ENCODE results near the gene ADD2. TPM values are rescaled to one million over a fixed set of nuclear protein-coding genes. Genes with fewer than 3 reads are reported as not detected.
"Not testable (repeated sequence)": the region's sequence is repeated elsewhere in the genome, so short reads cannot be mapped to it uniquely, and the experiment has no call there.

Gene ADD2
- total RNA-seq, 1 donor from 2014 or later = not detected

- Histone ChIP-seq H3K4me3 (ENCODE audit: low read depth, low read length) (no peak overlapping the region), H3K27me3 (ENCODE audit: control insufficient read depth, insufficient read depth, low read length) (no peaks in the 10 kb centered on the region), H3K36me3 (ENCODE audit: control insufficient read depth, insufficient read depth, low read length) (no peaks in the 10 kb centered on the region)
- FAIRE-seq (no peak), DNase-seq (ENCODE audit: low read depth) (no peak)
- TF ChIP-seq CTCF (IDR thresholded peaks at IDR 0.05; ENCODE audit: insufficient read depth, low read length, severe bottlenecking) = no peak
Measured at GRCh38 chr2:70799706-70800105, 31.7 kb upstream of the ADD2 start.

GRCh38 chr2:70797996-70798395 lies 30.0 kb upstream of the ADD2 start:
- not testable (repeated sequence) for H3K27me3 ChIP-seq (ENCODE audit: control insufficient read depth, insufficient read depth, low read length); FAIRE-seq; H3K4me3 ChIP-seq (ENCODE audit: low read depth, low read length); DNase-seq (ENCODE audit: low read depth); H3K36me3 ChIP-seq (ENCODE audit: control insufficient read depth, insufficient read depth, low read length)

GRCh38 chr2:70797506-70797905 lies 29.5 kb upstream of the ADD2 start:
- FAIRE-seq (no peak), DNase-seq (ENCODE audit: low read depth) (no peak)
- H3K36me3 ChIP-seq (ENCODE audit: control insufficient read depth, insufficient read depth, low read length) = no peaks in the 10 kb centered on the region
- H3K4me3 ChIP-seq (ENCODE audit: low read depth, low read length) = no peak overlapping the region
- TF ChIP-seq CTCF (IDR thresholded peaks at IDR 0.05; ENCODE audit: insufficient read depth, low read length, severe bottlenecking) = no peak
- H3K27me3 ChIP-seq (ENCODE audit: control insufficient read depth, insufficient read depth, low read length) = peaks cover 2% of the 10 kb centered on the region

- Histone ChIP-seq H3K36me3 (ENCODE audit: control insufficient read depth, insufficient read depth, low read length) (no peaks in the 10 kb centered on the region), H3K4me3 (ENCODE audit: low read depth, low read length) (no peak overlapping the region), H3K27me3 (ENCODE audit: control insufficient read depth, insufficient read depth, low read length) (peaks cover 12% of the 10 kb centered on the region)
- DNase-seq (ENCODE audit: low read depth) = no peak
- TF ChIP-seq CTCF (IDR thresholded peaks at IDR 0.05; ENCODE audit: insufficient read depth, low read length, severe bottlenecking) = no peak
- no peak for FAIRE-seq
Measured at GRCh38 chr2:70796262-70796661, 28.3 kb upstream of the ADD2 start.

GRCh38 chr2:70795164-70795995 lies 27.4 kb upstream of the ADD2 start:
- no peaks in the 10 kb centered on the region for H3K36me3 ChIP-seq (ENCODE audit: control insufficient read depth, insufficient read depth, low read length)
- FAIRE-seq (peak; percentile 94), DNase-seq (ENCODE audit: low read depth) (no peak)
- H3K4me3 ChIP-seq (ENCODE audit: low read depth, low read length) = no peak overlapping the region
- no peak for TF ChIP-seq CTCF (IDR thresholded peaks at IDR 0.05; ENCODE audit: insufficient read depth, low read length, severe bottlenecking)
- H3K27me3 ChIP-seq (ENCODE audit: control insufficient read depth, insufficient read depth, low read length) = peaks cover 18% of the 10 kb centered on the region

GRCh38 chr2:70793450-70793849 lies 25.4 kb upstream of the ADD2 start:
- Histone ChIP-seq H3K36me3 (ENCODE audit: control insufficient read depth, insufficient read depth, low read length) (no peaks in the 10 kb centered on the region), H3K27me3 (ENCODE audit: control insufficient read depth, insufficient read depth, low read length) (peaks cover 30% of the 10 kb centered on the region), H3K4me3 (ENCODE audit: low read depth, low read length) (no peak overlapping the region)
- TF ChIP-seq CTCF (IDR thresholded peaks at IDR 0.05; ENCODE audit: insufficient read depth, low read length, severe bottlenecking) = no peak
- no peak for DNase-seq (ENCODE audit: low read depth)
- FAIRE-seq = no peak
